Hepatocyte (in vitro differentiated cells): Measurements from ENCODE around the gene OTOS. TPM values are rescaled to one million over a fixed set of nuclear protein-coding genes. Genes with fewer than 3 reads are reported as not detected.

Experiments used
- DNase-seq: peaks from one replicate; pipeline ENCODE4 v3.0.0-alpha.2; 2016; ENCODE audit warnings: low spot score
- H2AFZ ChIP-seq: fragments of 200-600 bp; sonication (generic); 2 replicates; pipeline ENCODE4 v1.6.0; 2016; ENCODE audit warnings: antibody characterized with exemption, mild to moderate bottlenecking
- H3K27ac ChIP-seq: fragments of 200-600 bp; sonication (generic); 2 replicates; pipeline ENCODE4 v1.5.1; 2016; ENCODE audit warnings: mild to moderate bottlenecking
- H3K27me3 ChIP-seq: fragments of 200-600 bp; sonication (generic); 2 replicates; pipeline ENCODE4 v1.6.1; 2016
- H3K36me3 ChIP-seq: fragments of 200-600 bp; sonication (generic); replicated peaks from 2 replicates; pipeline ENCODE4 v1.5.1; 2016; ENCODE audit warnings: low read depth; ENCODE audit not compliant: insufficient read depth
- H3K4me1 ChIP-seq: fragments of 200-600 bp; sonication (generic); 2 replicates; pipeline ENCODE4 v1.5.1; 2016; ENCODE audit warnings: mild to moderate bottlenecking, moderate library complexity; ENCODE audit not compliant: insufficient read depth
- H3K4me2 ChIP-seq: fragments of 200-600 bp; sonication (generic); 2 replicates; pipeline ENCODE4 v1.6.0; 2016
- H3K4me3 ChIP-seq: fragments of 200-600 bp; sonication (generic); 2 replicates; pipeline ENCODE4 v1.5.1; 2016; ENCODE audit warnings: mild to moderate bottlenecking
- H3K79me2 ChIP-seq: fragments of 200-600 bp; sonication (generic); 2 replicates; pipeline ENCODE4 v1.6.0; 2017; ENCODE audit warnings: mild to moderate bottlenecking
- H3K9me2 ChIP-seq: fragments of 200-600 bp; sonication (generic); replicated peaks from 2 replicates; pipeline ENCODE4 v1.6.0; 2017; ENCODE audit warnings: mild to moderate bottlenecking; ENCODE audit not compliant: insufficient read depth
- H3K9me3 ChIP-seq: fragments of 200-600 bp; sonication (generic); 2 replicates; pipeline ENCODE4 v1.5.1; 2016; ENCODE audit warnings: low read depth, mild to moderate bottlenecking
- H4K20me1 ChIP-seq: fragments of 200-600 bp; sonication (generic); 2 replicates; pipeline ENCODE4 v1.6.0; 2016; ENCODE audit warnings: mild to moderate bottlenecking; ENCODE audit not compliant: insufficient read depth, poor library complexity, severe bottlenecking
- CTCF ChIP-seq: fragments of 200-600 bp; sonication (generic); IDR thresholded peaks from 2 replicates; pipeline ENCODE4 v1.5.1; 2016; ENCODE audit warnings: antibody characterized with exemption, mild to moderate bottlenecking; ENCODE audit not compliant: poor library complexity
- EZH2 ChIP-seq: fragments of 200-600 bp; sonication (generic); IDR thresholded peaks from 2 replicates; pipeline ENCODE4 v1.6.1; 2016; ENCODE audit warnings: antibody characterized with exemption, mild to moderate bottlenecking, borderline replicate concordance
- EZH2phosphoT487 ChIP-seq: fragments of 200-600 bp; sonication (generic); IDR thresholded peaks from one replicate; pipeline ENCODE4 v1.6.1; 2018; ENCODE audit warnings: antibody characterized with exemption, mild to moderate bottlenecking, low read depth, moderate library complexity; ENCODE audit not compliant: unreplicated experiment, severe bottlenecking
- WGBS: methylation state at CpG from one replicate; pipeline ENCODE4 v1.1.6; 2016; ENCODE audit warnings: low lambda C conversion rate; ENCODE audit errors: missing lambda C conversion rate; 5-methylcytosine and 5-hydroxymethylcytosine counted together
- polyA plus RNA-seq: library from polyadenylated mRNA; unstranded; fragments of >200 nt; fragmentation: Nextera tagmentation; extraction: Ambion mirVana; gene quantifications from 2 replicates; pipeline ENCODE4 v1.2.1, GENCODE V29; 2016
- total RNA-seq: library from RNA; depleted of rRNA; stranded (reverse); fragments of >200 nt; gene quantifications from 2 replicates; pipeline ENCODE4 v1.2.3, GENCODE V29; 2014

Gene OTOS
- total and polyA plus RNA-seq, 2 experiments from 2014 or later, result 0.50 TPM; not detected in 1

- DNase-seq, result no peak
- no peaks in the 10 kb centered on the region for H4K20me1 ChIP-seq
- no peaks in the 10 kb centered on the region for H3K9me3 ChIP-seq
- H3K27ac ChIP-seq, result no peak overlapping the region
- no peak for TF ChIP-seq CTCF
- no peak for TF ChIP-seq EZH2phosphoT487
- TF ChIP-seq EZH2, result no peak
- H3K79me2 ChIP-seq, result no peaks in the 10 kb centered on the region
- H2AFZ ChIP-seq, result no peak overlapping the region
- no peaks in the 10 kb centered on the region for H3K4me1 ChIP-seq
- 65% methylated on average over 15 of the region's 15 CpGs for WGBS
- no peak overlapping the region for H3K4me3 ChIP-seq
- no peak overlapping the region for H3K4me2 ChIP-seq
- no peaks in the 10 kb centered on the region for H3K36me3 ChIP-seq
- peaks cover 9% of the 10 kb centered on the region for H3K27me3 ChIP-seq
- H3K9me2 ChIP-seq, result no peaks in the 10 kb centered on the region
Measured at GRCh38 chr2:240151477-240152031, 11.1 kb upstream of the OTOS start.

- Histone ChIP-seq H3K27ac (no peak overlapping the region), H3K9me3 (no peaks in the 10 kb centered on the region), H3K4me1 (no peaks in the 10 kb centered on the region), H3K4me2 (no peak overlapping the region), H3K79me2 (no peaks in the 10 kb centered on the region), H4K20me1 (no peaks in the 10 kb centered on the region), H3K27me3 (peaks cover 9% of the 10 kb centered on the region), H2AFZ (no peak overlapping the region), H3K4me3 (no peak overlapping the region), H3K36me3 (no peaks in the 10 kb centered on the region), H3K9me2 (no peaks in the 10 kb centered on the region)
- TF ChIP-seq CTCF (peak; percentile 83), EZH2 (no peak), EZH2phosphoT487 (no peak)
- WGBS, result 30% methylated on average over 11 of the region's 12 CpGs
- DNase-seq, result peak; percentile 76
Measured at GRCh38 chr2:240149943-240150784, 9.7 kb upstream of the OTOS start.

GRCh38 chr2:240147911-240148587 lies 7.6 kb upstream of the OTOS start:
- no peaks in the 10 kb centered on the region for H3K79me2 ChIP-seq

More at GRCh38 chr2:240147911-240148587, 7.6 kb upstream of the OTOS start:
- H3K27ac ChIP-seq, result no peak overlapping the region
- no peaks in the 10 kb centered on the region for H3K9me3 ChIP-seq
- H3K4me1 ChIP-seq, result no peaks in the 10 kb centered on the region
- no peaks in the 10 kb centered on the region for H3K9me2 ChIP-seq
- no peak overlapping the region for H3K4me3 ChIP-seq
- no peak for TF ChIP-seq EZH2
- no peak for TF ChIP-seq EZH2phosphoT487
- no peak for TF ChIP-seq CTCF
- no peaks in the 10 kb centered on the region for H3K36me3 ChIP-seq
- no peak for DNase-seq
- H3K27me3 ChIP-seq, result peaks cover 9% of the 10 kb centered on the region
- WGBS, result 94% methylated on average over 20 of the region's 20 CpGs
- no peak overlapping the region for H2AFZ ChIP-seq
- H4K20me1 ChIP-seq, result no peaks in the 10 kb centered on the region
- no peak overlapping the region for H3K4me2 ChIP-seq
